Stomach (tissue), 4 donors: Measurements from ENCODE around the gene TRAFD1.
"Not testable (repeated sequence)": the region's sequence is repeated elsewhere in the genome, so short reads cannot be mapped to it uniquely, and the experiment has no call there.

Source experiments
- POLR2A ChIP-seq, 4 donors: fragments of 450-650 bp; IDR thresholded peaks; one replicate each; pipeline ENCODE4 v1.6.1; 2016; ENCODE audit warnings: antibody characterized with exemption in 4 of 4, control low read depth in 2 of 4, mild to moderate bottlenecking in 1 of 4, moderate library complexity in 1 of 4
- TF ChIP-seq, protein P1 (sequence below), 7 experiments: fragments of 450-650 bp in 4 of 7; fragments of 200-600 bp in 3 of 7; sonication (generic) in 3 of 7; IDR thresholded peaks; one replicate each; pipeline ENCODE4 v1.5.1; 2016 to 2019; ENCODE audit warnings: antibody characterized with exemption in 7 of 7, control low read depth in 2 of 7, mild to moderate bottlenecking in 1 of 7

DNA sequence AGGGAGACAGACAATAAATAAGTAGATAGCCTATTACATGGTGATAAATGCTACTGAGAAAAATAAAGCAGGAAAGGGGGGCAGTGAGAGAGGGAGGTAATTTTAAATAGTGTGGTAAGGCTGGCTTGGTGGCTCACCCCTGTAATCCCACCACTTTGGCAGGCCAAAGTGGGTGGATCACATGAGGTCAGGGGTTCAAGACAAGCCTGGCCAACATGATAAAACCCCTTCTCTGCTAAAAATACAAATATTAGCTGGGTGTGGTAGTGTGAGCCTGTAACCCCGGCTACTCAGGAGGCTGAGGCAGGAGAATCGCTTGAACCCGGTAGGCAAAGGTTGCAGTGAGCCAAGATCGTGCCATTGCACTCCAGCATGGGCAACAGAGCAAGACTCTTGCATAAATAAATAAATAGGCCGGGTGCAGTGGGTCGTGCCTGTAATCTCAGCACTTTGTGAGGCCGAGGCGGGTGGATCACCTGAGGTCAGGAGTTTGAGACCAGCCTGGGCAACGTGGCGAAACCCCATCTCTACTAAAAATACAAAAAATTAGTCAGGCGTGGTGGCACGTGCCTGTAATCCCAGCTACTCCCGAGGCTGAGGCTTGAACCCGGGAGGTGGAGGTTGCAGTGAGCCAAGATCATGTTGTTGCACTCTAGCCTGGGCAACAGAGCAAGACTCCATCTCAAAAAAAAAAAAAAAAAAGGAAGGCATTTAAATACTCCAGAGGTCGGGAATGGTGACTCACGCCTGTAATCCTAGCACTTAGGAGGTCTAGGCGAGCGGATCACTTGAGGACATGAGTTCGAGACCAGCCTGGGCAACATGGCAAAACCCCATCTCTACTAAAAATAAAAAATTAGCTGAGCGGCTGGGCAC lies 14.3 kb upstream of the TRAFD1 start:
- not testable (repeated sequence) for TF ChIP-seq POLR2A (IDR thresholded peaks at IDR 0.05)
- TF ChIP-seq, protein P1, sequence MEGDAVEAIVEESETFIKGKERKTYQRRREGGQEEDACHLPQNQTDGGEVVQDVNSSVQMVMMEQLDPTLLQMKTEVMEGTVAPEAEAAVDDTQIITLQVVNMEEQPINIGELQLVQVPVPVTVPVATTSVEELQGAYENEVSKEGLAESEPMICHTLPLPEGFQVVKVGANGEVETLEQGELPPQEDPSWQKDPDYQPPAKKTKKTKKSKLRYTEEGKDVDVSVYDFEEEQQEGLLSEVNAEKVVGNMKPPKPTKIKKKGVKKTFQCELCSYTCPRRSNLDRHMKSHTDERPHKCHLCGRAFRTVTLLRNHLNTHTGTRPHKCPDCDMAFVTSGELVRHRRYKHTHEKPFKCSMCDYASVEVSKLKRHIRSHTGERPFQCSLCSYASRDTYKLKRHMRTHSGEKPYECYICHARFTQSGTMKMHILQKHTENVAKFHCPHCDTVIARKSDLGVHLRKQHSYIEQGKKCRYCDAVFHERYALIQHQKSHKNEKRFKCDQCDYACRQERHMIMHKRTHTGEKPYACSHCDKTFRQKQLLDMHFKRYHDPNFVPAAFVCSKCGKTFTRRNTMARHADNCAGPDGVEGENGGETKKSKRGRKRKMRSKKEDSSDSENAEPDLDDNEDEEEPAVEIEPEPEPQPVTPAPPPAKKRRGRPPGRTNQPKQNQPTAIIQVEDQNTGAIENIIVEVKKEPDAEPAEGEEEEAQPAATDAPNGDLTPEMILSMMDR (IDR thresholded peaks at IDR 0.05): not testable (repeated sequence)
